ENCODE data around the gene NKAIN4. TPM values are rescaled to one million over a fixed set of nuclear protein-coding genes. Genes with fewer than 3 reads are reported as not detected.

Gene NKAIN4
- total RNA-seq, 3 donors from 2014 or later: not detected

GRCh38 chr20:63291811-63292210 is 37.5 kb upstream of the NKAIN4 start:
- H3K27me3 ChIP-seq: peaks cover 4 to 42% of the 10 kb centered on the region in 2 donors
- intact Hi-C loops (cut with DNase I; ENCODE audit: low total_unique reads): no loop called here
- no peak for DNase-seq (ENCODE audit: low spot score in 2 of 2)

GRCh38 chr20:63290677-63291472 is 36.6 kb upstream of the NKAIN4 start:
- no peak for DNase-seq (ENCODE audit: low spot score in 2 of 2)

More at GRCh38 chr20:63291811-63292210, 37.5 kb upstream of the NKAIN4 start:
- no peak overlapping the region for H3K4me3 ChIP-seq
- no peaks in the 10 kb centered on the region for H3K9me3 ChIP-seq
- no peaks in the 10 kb centered on the region for H3K36me3 ChIP-seq
- TF ChIP-seq POLR2A (IDR thresholded peaks at IDR 0.05) (no peak), POLR2AphosphoS5 (IDR thresholded peaks at IDR 0.05) (no peak), CTCF (IDR thresholded peaks at IDR 0.05) (no peak)
- H3K27ac ChIP-seq: no peak overlapping the region
- H3K4me1 ChIP-seq: no peaks in the 10 kb centered on the region

GRCh38 chr20:63290136-63290676 is 35.9 kb upstream of the NKAIN4 start:
- H3K27me3 ChIP-seq: peaks cover 0 to 26% of the 10 kb centered on the region in 2 donors
- no peaks in the 10 kb centered on the region for H3K4me1 ChIP-seq
- DNase-seq (ENCODE audit: low spot score in 2 of 2): no peak
- TF ChIP-seq CTCF (IDR thresholded peaks at IDR 0.05): no peak
- no peak for TF ChIP-seq POLR2AphosphoS5 (IDR thresholded peaks at IDR 0.05)
- TF ChIP-seq POLR2A (IDR thresholded peaks at IDR 0.05): no peak
- H3K9me3 ChIP-seq: no peaks in the 10 kb centered on the region
- intact Hi-C loops (cut with DNase I; ENCODE audit: low total_unique reads): no loop called here
- H3K36me3 ChIP-seq: no peaks in the 10 kb centered on the region
- no peak overlapping the region for H3K27ac ChIP-seq
- no peak overlapping the region for H3K4me3 ChIP-seq

More at GRCh38 chr20:63290677-63291472, 36.6 kb upstream of the NKAIN4 start:
- no peaks in the 10 kb centered on the region for H3K9me3 ChIP-seq
- H3K36me3 ChIP-seq: no peaks in the 10 kb centered on the region
- no peak overlapping the region for H3K27ac ChIP-seq
- H3K27me3 ChIP-seq: peaks cover 0 to 32% of the 10 kb centered on the region in 2 donors
- no peak overlapping the region for H3K4me3 ChIP-seq
- no peak for TF ChIP-seq POLR2A (IDR thresholded peaks at IDR 0.05)
- peak in 2 of 3 donors; percentile 44 to 60 for TF ChIP-seq CTCF (IDR thresholded peaks at IDR 0.05)
- intact Hi-C loops (cut with DNase I; ENCODE audit: low total_unique reads): no loop called here
- no peaks in the 10 kb centered on the region for H3K4me1 ChIP-seq

- peaks cover 0 to 19% of the 10 kb centered on the region in 2 donors for H3K27me3 ChIP-seq
- no peak for TF ChIP-seq POLR2AphosphoS5 (IDR thresholded peaks at IDR 0.05)
- no peak for TF ChIP-seq POLR2A (IDR thresholded peaks at IDR 0.05)
- TF ChIP-seq CTCF (IDR thresholded peaks at IDR 0.05): no peak
- H3K36me3 ChIP-seq: no peaks in the 10 kb centered on the region
- no peaks in the 10 kb centered on the region for H3K4me1 ChIP-seq
- DNase-seq (ENCODE audit: low spot score in 2 of 2): no peak
- H3K9me3 ChIP-seq: no peaks in the 10 kb centered on the region
- no peak overlapping the region for H3K4me3 ChIP-seq
- intact Hi-C loops (cut with DNase I; ENCODE audit: low total_unique reads): no loop called here
- H3K27ac ChIP-seq: no peak overlapping the region
These were observed 35.3 kb upstream of the NKAIN4 start for GRCh38 chr20:63289311-63290135.

Measured in breast epithelium (tissue), 4 donors.